Measurements from ENCODE around the gene ANKRD9.

GRCh38 chr14:102490456-102490855, 19.1 kb downstream of the ANKRD9 start:
- TF ChIP-seq POLR2A (IDR thresholded peaks at IDR 0.05) (no peak), CTCF (IDR thresholded peaks at IDR 0.05) (no peak), EP300 (IDR thresholded peaks at IDR 0.05) (no peak), POLR2AphosphoS5 (IDR thresholded peaks at IDR 0.05) (no peak)

All from stomach (tissue), 4 donors.